Activated CD4-positive, alpha-beta T cell treated with anti-CD3 and anti-CD28 coated beads, Interleukin-2, Interleukin-4, amounts not matched to agents 100 ng/mL and 50 ng/mL, durations not matched to agents 16 hours and 8 hours (primary cell): ENCODE data around the gene CPA1.
A peak's percentile ranks its signal among the peaks of the same experiment; 100 is the strongest.

Experiments
- DNase-seq: peaks from one replicate; pipeline ENCODE4 v3.0.0-alpha.2; 2020; ENCODE audit warnings: low spot score

CPA1 gene

GRCh38 chr7:130394421-130395195, 14.3 kb downstream of the CPA1 start:
- DNase-seq: peak; percentile 15

GRCh38 chr7:130395421-130395820, 15.1 kb downstream of the CPA1 start:
- DNase-seq: no peak

- DNase-seq: no peak
Observed at GRCh38 chr7:130396109-130396508, 15.8 kb downstream of the CPA1 start.

GRCh38 chr7:130397051-130397757, 16.9 kb downstream of the CPA1 start:
- no peak for DNase-seq

- DNase-seq: no peak
Observed at GRCh38 chr7:130397758-130398073, 17.4 kb downstream of the CPA1 start.

GRCh38 chr7:130398526-130399090, 18.3 kb downstream of the CPA1 start:
- no peak for DNase-seq

- no peak for DNase-seq
Observed at GRCh38 chr7:130400120-130400572, 19.9 kb downstream of the CPA1 start.

- DNase-seq: no peak
Observed at GRCh38 chr7:130401101-130401500, 20.8 kb downstream of the CPA1 start.

- no peak for DNase-seq
Observed at GRCh38 chr7:130401578-130401977, 21.3 kb downstream of the CPA1 start.

- DNase-seq: no peak
Observed at GRCh38 chr7:130405003-130405402, 24.7 kb downstream of the CPA1 start.

GRCh38 chr7:130409067-130409711, 28.9 kb downstream of the CPA1 start:
- DNase-seq: no peak

GRCh38 chr7:130409712-130410072, 29.4 kb downstream of the CPA1 start:
- DNase-seq: no peak

GRCh38 chr7:130410868-130411541, 30.7 kb downstream of the CPA1 start:
- no peak for DNase-seq

GRCh38 chr7:130413201-130413600, 32.9 kb downstream of the CPA1 start:
- no peak for DNase-seq

- no peak for DNase-seq
Observed at GRCh38 chr7:130415006-130415405, 34.7 kb downstream of the CPA1 start.

- DNase-seq: peak; percentile 48
Observed at GRCh38 chr7:130417213-130417612, 36.9 kb downstream of the CPA1 start.

- DNase-seq: no peak
Observed at GRCh38 chr7:130418306-130418705, 38.0 kb downstream of the CPA1 start.

- DNase-seq: no peak
Observed at GRCh38 chr7:130419658-130420057, 39.4 kb downstream of the CPA1 start.

- DNase-seq: no peak
Observed at GRCh38 chr7:130420943-130421578, 40.8 kb downstream of the CPA1 start.

- DNase-seq: peak; percentile 48
Observed at GRCh38 chr7:130421684-130422083, 41.4 kb downstream of the CPA1 start.

GRCh38 chr7:130423501-130424037, 43.3 kb downstream of the CPA1 start:
- no peak for DNase-seq

- no peak for DNase-seq
Observed at GRCh38 chr7:130425796-130426195, 45.5 kb downstream of the CPA1 start.
